ENCODE data around the gene PATE3. TPM values are rescaled to one million over a fixed set of nuclear protein-coding genes. Genes with fewer than 3 reads are reported as not detected.

The PATE3 gene
- total RNA-seq, 4 donors from 2014 or later = not detected

DNA sequence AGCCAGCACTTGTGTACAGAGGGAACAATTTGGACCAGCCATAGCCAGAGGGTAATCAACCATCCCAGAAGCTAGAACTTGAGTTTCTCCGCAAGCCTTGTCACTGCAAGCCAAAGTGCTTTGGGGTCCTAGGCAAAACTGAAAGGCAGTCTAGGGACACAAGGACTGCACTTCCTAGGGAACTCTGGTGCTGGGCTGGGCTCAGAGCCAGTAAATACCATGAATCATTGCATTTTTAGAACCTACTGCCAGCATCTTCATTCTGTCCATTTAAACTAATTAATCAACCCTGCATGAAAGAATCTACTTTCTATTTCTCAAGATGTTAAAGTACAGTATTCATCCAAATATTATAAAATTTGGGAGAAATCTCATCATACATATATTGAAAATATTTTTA is 20.0 kb downstream of the PATE3 start:
- H3K4me3 ChIP-seq = no peak overlapping the region
- no peak overlapping the region for H3K27ac ChIP-seq
- DNase-seq (ENCODE audit: low spot score in 2 of 2) = no peak
- H3K9me3 ChIP-seq = peaks cover 0 to 63% (median 2%) of the 10 kb centered on the region in 4 donors
- H3K4me1 ChIP-seq = no peaks in the 10 kb centered on the region
- 93 to 94% methylated on average over 1 of the region's 1 CpG for whole genome bisulfite sequencing, 2 donors
- no peaks in the 10 kb centered on the region for H3K27me3 ChIP-seq
- TF ChIP-seq EP300 (IDR thresholded peaks at IDR 0.05) = no peak
- TF ChIP-seq, protein P1, sequence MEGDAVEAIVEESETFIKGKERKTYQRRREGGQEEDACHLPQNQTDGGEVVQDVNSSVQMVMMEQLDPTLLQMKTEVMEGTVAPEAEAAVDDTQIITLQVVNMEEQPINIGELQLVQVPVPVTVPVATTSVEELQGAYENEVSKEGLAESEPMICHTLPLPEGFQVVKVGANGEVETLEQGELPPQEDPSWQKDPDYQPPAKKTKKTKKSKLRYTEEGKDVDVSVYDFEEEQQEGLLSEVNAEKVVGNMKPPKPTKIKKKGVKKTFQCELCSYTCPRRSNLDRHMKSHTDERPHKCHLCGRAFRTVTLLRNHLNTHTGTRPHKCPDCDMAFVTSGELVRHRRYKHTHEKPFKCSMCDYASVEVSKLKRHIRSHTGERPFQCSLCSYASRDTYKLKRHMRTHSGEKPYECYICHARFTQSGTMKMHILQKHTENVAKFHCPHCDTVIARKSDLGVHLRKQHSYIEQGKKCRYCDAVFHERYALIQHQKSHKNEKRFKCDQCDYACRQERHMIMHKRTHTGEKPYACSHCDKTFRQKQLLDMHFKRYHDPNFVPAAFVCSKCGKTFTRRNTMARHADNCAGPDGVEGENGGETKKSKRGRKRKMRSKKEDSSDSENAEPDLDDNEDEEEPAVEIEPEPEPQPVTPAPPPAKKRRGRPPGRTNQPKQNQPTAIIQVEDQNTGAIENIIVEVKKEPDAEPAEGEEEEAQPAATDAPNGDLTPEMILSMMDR (IDR thresholded peaks at IDR 0.05) = no peak
- TF ChIP-seq POLR2A (IDR thresholded peaks at IDR 0.05) = no peak
- no peaks in the 10 kb centered on the region for H3K36me3 ChIP-seq

DNA sequence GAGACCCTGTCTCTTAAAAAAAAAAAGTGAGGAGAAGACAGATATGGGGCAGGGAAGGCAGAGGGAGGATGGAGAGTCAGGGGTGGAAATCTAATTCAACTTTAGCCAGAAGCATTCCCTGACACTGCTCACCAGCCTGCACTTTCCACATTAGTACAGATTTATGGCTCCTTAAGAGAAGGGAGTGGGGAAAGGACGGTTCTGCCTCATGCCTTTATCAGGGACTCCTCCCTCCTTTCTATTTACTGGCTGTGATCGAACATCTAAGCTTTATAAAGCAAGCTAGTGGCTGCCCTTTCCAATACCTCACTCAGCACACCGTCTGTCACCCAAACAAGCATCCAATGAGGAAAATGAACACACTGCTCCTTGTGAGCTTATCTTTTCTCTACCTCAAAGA is 45.1 kb downstream of the PATE3 start, which contains the start of gene PATE4:
Gene PATE4, plus strand, starts transcription at position 301 of the 400 bp plus-strand sequence. Its CDS starts 44 bp downstream, at position 345.
- no peaks in the 10 kb centered on the region for H3K27me3 ChIP-seq
- 36 to 39% methylated on average over 3 of the region's 3 CpGs for WGBS, 2 donors
- H3K27ac ChIP-seq = no peak within 1 kb of the TSS
- DNase-seq (ENCODE audit: low spot score in 2 of 2) = no peak
- H3K4me3 ChIP-seq = no peak within 1 kb of the TSS
- H3K9me3 ChIP-seq = peaks cover 0 to 31% (median 1%) of the 10 kb centered on the region in 4 donors
- no peaks in the 10 kb centered on the region for H3K36me3 ChIP-seq
- no peaks in the 10 kb centered on the region for H3K4me1 ChIP-seq
- TF ChIP-seq POLR2A (IDR thresholded peaks at IDR 0.05) (no peak), EP300 (IDR thresholded peaks at IDR 0.05) (no peak)

DNA sequence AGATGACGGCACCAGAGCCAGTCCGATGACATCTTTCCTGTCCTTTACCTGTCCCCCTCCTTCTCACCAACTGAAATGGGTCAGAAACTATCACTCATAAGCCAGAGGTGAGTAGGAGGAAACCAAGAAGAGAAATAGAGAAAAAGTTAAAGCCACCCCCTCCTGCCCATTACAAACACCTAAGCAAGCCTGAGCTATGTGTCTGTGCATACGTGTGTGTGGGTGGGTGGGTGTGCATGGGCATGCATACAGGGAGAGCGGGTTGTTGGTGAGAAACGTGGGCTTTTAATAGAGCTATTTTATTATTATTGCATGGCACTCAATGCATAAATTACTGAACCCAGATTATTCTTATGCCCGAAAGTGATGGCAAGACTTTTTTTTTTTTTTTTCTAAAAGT is 47.8 kb downstream of the PATE3 start:
- TF ChIP-seq, protein P1 (IDR thresholded peaks at IDR 0.05) = no peak
- TF ChIP-seq EP300 (IDR thresholded peaks at IDR 0.05) (no peak), POLR2A (IDR thresholded peaks at IDR 0.05) (no peak)
- DNase-seq (ENCODE audit: low spot score in 2 of 2) = no peak
- no peak overlapping the region for H3K27ac ChIP-seq
- 71 to 72% methylated on average over 6 of the region's 6 CpGs for WGBS, 2 donors
- peaks cover 0 to 30% (median 1%) of the 10 kb centered on the region in 4 donors for H3K9me3 ChIP-seq
- H3K4me3 ChIP-seq = no peak overlapping the region
- H3K4me1 ChIP-seq = no peaks in the 10 kb centered on the region
- no peaks in the 10 kb centered on the region for H3K27me3 ChIP-seq
- no peaks in the 10 kb centered on the region for H3K36me3 ChIP-seq

Other genes starting within 250 kb of the PATE3 start
- 10 to 100 TPM; 59.8 to 88.5 (median 76.1) TPM for gene EI24, start 218.7 kb upstream of the PATE3 start, total RNA-seq
- gene STT3A, start 195.3 kb upstream of the PATE3 start, total RNA-seq = 100 to 1,000 TPM in 1 of 4 donors, 10 to 100 TPM in 3; 54.8 to 172 (median 73.3) TPM
- 1 to 10 TPM in 1 of 4 donors, under 1 TPM in 3; 0.60 to 1.5 (median 0.91) TPM for gene CHEK1, start 163.0 kb upstream of the PATE3 start, total RNA-seq
- gene ACRV1, start 107.3 kb upstream of the PATE3 start, total RNA-seq = not detected
- gene PATE1, start 41.8 kb upstream of the PATE3 start, total RNA-seq = not detected
- gene PATE2, start 9.3 kb upstream of the PATE3 start, total RNA-seq = not detected
- gene PATE4, start 45.2 kb downstream of the PATE3 start, total RNA-seq = not detected
- 1 to 10 TPM in 2 of 4 donors, under 1 TPM in 2; 0.59 to 2.5 (median 1.3) TPM for gene HYLS1, start 99.5 kb downstream of the PATE3 start, total RNA-seq
- gene PUS3, start 115.1 kb downstream of the PATE3 start, total RNA-seq = 1 to 10 TPM; 3.3 to 6.6 (median 5.2) TPM
- under 1 TPM in 1 of 4 donors, not detected in 3; 0.30 TPM for gene DDX25, start 116.4 kb downstream of the PATE3 start, total RNA-seq
- not detected for gene VSIG10L2, start 157.9 kb downstream of the PATE3 start, total RNA-seq

All from tibial nerve (tissue), 4 donors.